HG02588 (cell line): ENCODE results near the gene NRF1.

Source experiments
- ATAC-seq: cut with Tn5 transposase; IDR thresholded peaks from one replicate; pipeline ENCODE4 v1.9.1; 2021; ENCODE audit warnings: mild to moderate bottlenecking, moderate library complexity; ENCODE audit not compliant: unreplicated experiment

NRF1 gene

GRCh38 chr7:129730159-129730558, 118.6 kb downstream of the NRF1 start:
- no peak for ATAC-seq

GRCh38 chr7:129734400-129734799, 122.9 kb downstream of the NRF1 start:
- no peak for ATAC-seq

GRCh38 chr7:129739427-129739826, 127.9 kb downstream of the NRF1 start:
- ATAC-seq = no peak

- ATAC-seq = no peak
Observed at GRCh38 chr7:129740574-129741410, 129.3 kb downstream of the NRF1 start.

GRCh38 chr7:129741743-129742213, 130.3 kb downstream of the NRF1 start:
- no peak for ATAC-seq

- no peak for ATAC-seq
Observed at GRCh38 chr7:129742256-129742655, 130.7 kb downstream of the NRF1 start.

- no peak for ATAC-seq
Observed at GRCh38 chr7:129746857-129747529, 135.5 kb downstream of the NRF1 start.

- no peak for ATAC-seq
Observed at GRCh38 chr7:129748356-129749109, 137.0 kb downstream of the NRF1 start.

GRCh38 chr7:129750091-129750490, 138.6 kb downstream of the NRF1 start:
- no peak for ATAC-seq

GRCh38 chr7:129750501-129750900, 139.0 kb downstream of the NRF1 start:
- ATAC-seq = no peak

GRCh38 chr7:129751916-129752315, 140.4 kb downstream of the NRF1 start:
- no peak for ATAC-seq

- no peak for ATAC-seq
Observed at GRCh38 chr7:129752760-129753159, 141.2 kb downstream of the NRF1 start.

GRCh38 chr7:129754406-129754805, 142.9 kb downstream of the NRF1 start:
- ATAC-seq = no peak

GRCh38 chr7:129757991-129758390, 146.5 kb downstream of the NRF1 start:
- ATAC-seq = no peak

- no peak for ATAC-seq
Observed at GRCh38 chr7:129762387-129762969, 151.0 kb downstream of the NRF1 start.

GRCh38 chr7:129764247-129765084, 152.9 kb downstream of the NRF1 start:
- ATAC-seq = no peak

- ATAC-seq = no peak
Observed at GRCh38 chr7:129765352-129765751, 153.8 kb downstream of the NRF1 start.

GRCh38 chr7:129767120-129768015, 155.8 kb downstream of the NRF1 start:
- ATAC-seq = no peak
